Sigmoid colon (tissue), 7 donors: ENCODE results near the gene HTD2. TPM values are rescaled to one million over a fixed set of nuclear protein-coding genes. Genes with fewer than 3 reads are reported as not detected.
A peak's percentile ranks its signal among the peaks of the same experiment; 100 is the strongest.
"Not testable (repeated sequence)": the region's sequence is repeated elsewhere in the genome, so short reads cannot be mapped to it uniquely, and the experiment has no call there.

Source experiments
- DNase-seq: peaks from one replicate; pipeline ENCODE4 v3.0.0-alpha.2; 2019
- H3K27ac ChIP-seq, 4 donors: fragments of 200-600 bp; sonication (generic); one replicate each; pipeline ENCODE4 v1.5.1; 2016 to 2019; ENCODE audit warnings: mild to moderate bottlenecking in 1 of 4
- H3K27me3 ChIP-seq, 3 donors: fragments of 200-600 bp; sonication (generic); one replicate each; pipeline ENCODE4 v1.5.1; 2019; ENCODE audit warnings: mild to moderate bottlenecking in 1 of 3
- H3K36me3 ChIP-seq, 4 donors: fragments of 200-600 bp; sonication (generic); one replicate each; pipeline ENCODE4 v1.5.1; 2016 to 2019
- H3K4me1 ChIP-seq, 4 donors: fragments of 200-600 bp; sonication (generic); one replicate each; pipeline ENCODE4 v1.5.1; 2017 to 2019
- H3K4me3 ChIP-seq, 4 donors: fragments of 200-600 bp; sonication (generic); one replicate each; pipeline ENCODE4 v1.5.1; 2017 to 2019; ENCODE audit warnings: mild to moderate bottlenecking in 2 of 4, moderate library complexity in 1 of 4
- H3K9me3 ChIP-seq, 4 donors: fragments of 200-600 bp in 3 of 4; sonication (generic) in 3 of 4; one replicate each; pipeline versions ENCODE4 v1.5.1 to v1.6.1; 2013 to 2019
- EP300 ChIP-seq, 4 donors: sonication (generic); formaldehyde crosslinking; IDR thresholded peaks; one replicate each; pipeline ENCODE4 v1.6.1; 2017; ENCODE audit warnings: antibody characterized with exemption in 4 of 4
- POLR2A ChIP-seq, 2 donors: fragments of 450-650 bp; IDR thresholded peaks; one replicate each; pipeline ENCODE4 v1.6.1; 2016; ENCODE audit warnings: antibody characterized with exemption in 2 of 2, mild to moderate bottlenecking in 2 of 2, moderate library complexity in 2 of 2
- POLR2AphosphoS5 ChIP-seq, 4 donors: sonication (generic); formaldehyde crosslinking; IDR thresholded peaks; one replicate each; pipeline ENCODE4 v1.6.1; 2017; ENCODE audit warnings: antibody characterized with exemption in 4 of 4
- WGBS, 2 donors: extraction: QIAGEN DNeasy Blood & Tissue Kit; methylation state at CpG; one replicate each; pipeline ENCODE4 v1.1.7; 2013; 5-methylcytosine and 5-hydroxymethylcytosine counted together
- intact Hi-C: fragments of 100-400 bp; cut with DNase I; formaldehyde crosslinking; loops from one replicate; pipeline ENCODE4 v1.15.1; 2023
- polyA plus RNA-seq, 3 donors: library from polyadenylated mRNA; stranded (reverse); fragments of 200-250 nt; gene quantifications; one replicate each; pipeline ENCODE4 v1.2.3, GENCODE V29; 2013
- total RNA-seq, 4 donors: library from RNA; depleted of rRNA; stranded (reverse); fragments of >200 nt; gene quantifications; one replicate each; pipeline ENCODE4 v1.1.0, GENCODE V29; 2016
- TF ChIP-seq, protein P1 (sequence below), 4 experiments: fragments of 450-650 bp in 3 of 4; fragments of 200-600 bp in 1 of 4; IDR thresholded peaks; one replicate each; pipeline ENCODE4 v1.5.1; 2016 to 2019; ENCODE audit warnings: antibody characterized with exemption in 4 of 4, mild to moderate bottlenecking in 3 of 4, moderate library complexity in 2 of 4
- donor health status: healthy with polysubstance abuse.
- donor health status: Bipolar disorder and iron deficiency.
- donor health status: healthy.

HTD2 gene
- total and polyA plus RNA-seq, 7 donors, result 6.9 to 20.8 (median 11.8) TPM

DNA sequence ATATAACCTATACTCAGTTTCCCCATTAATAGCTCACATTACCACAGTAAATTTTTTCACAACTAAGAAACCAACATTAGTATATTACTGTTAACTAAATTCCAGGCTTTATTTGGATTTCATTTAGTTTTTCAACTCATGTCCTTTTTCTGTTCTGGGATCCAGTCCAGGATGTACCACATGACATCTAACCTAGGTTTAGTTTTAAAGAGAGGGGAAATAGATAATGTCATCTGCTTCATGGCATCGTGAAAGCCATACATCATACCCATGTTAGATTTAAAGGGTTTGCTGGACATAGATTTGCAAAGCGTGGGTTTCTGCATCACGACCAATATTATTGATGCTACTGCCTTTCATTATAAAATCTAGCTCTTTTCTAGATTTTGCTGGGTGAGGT, 33.4 kb upstream of the HTD2 start:
- peak overlapping the region in 1 of 4 donors; percentile 8 for H3K27ac ChIP-seq
- peaks cover 0 to 64% (median 16%) of the 10 kb centered on the region in 4 donors for H3K36me3 ChIP-seq
- TF ChIP-seq, protein P1, sequence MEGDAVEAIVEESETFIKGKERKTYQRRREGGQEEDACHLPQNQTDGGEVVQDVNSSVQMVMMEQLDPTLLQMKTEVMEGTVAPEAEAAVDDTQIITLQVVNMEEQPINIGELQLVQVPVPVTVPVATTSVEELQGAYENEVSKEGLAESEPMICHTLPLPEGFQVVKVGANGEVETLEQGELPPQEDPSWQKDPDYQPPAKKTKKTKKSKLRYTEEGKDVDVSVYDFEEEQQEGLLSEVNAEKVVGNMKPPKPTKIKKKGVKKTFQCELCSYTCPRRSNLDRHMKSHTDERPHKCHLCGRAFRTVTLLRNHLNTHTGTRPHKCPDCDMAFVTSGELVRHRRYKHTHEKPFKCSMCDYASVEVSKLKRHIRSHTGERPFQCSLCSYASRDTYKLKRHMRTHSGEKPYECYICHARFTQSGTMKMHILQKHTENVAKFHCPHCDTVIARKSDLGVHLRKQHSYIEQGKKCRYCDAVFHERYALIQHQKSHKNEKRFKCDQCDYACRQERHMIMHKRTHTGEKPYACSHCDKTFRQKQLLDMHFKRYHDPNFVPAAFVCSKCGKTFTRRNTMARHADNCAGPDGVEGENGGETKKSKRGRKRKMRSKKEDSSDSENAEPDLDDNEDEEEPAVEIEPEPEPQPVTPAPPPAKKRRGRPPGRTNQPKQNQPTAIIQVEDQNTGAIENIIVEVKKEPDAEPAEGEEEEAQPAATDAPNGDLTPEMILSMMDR (IDR thresholded peaks at IDR 0.05), result no peak
- TF ChIP-seq POLR2AphosphoS5 (IDR thresholded peaks at IDR 0.05), result no peak
- no peak for TF ChIP-seq EP300 (IDR thresholded peaks at IDR 0.05)
- no peak for TF ChIP-seq POLR2A (IDR thresholded peaks at IDR 0.05)
- no peaks in the 10 kb centered on the region for H3K27me3 ChIP-seq
- WGBS, 2 donors, result 91 to 92% methylated on average over 3 of the region's 3 CpGs
- H3K9me3 ChIP-seq, result no peaks in the 10 kb centered on the region
- no peak for DNase-seq
- no peak overlapping the region for H3K4me3 ChIP-seq
- H3K4me1 ChIP-seq, result peaks cover 0 to 8% (median 0%) of the 10 kb centered on the region in 4 donors
- intact Hi-C loops, result no loop called here

DNA sequence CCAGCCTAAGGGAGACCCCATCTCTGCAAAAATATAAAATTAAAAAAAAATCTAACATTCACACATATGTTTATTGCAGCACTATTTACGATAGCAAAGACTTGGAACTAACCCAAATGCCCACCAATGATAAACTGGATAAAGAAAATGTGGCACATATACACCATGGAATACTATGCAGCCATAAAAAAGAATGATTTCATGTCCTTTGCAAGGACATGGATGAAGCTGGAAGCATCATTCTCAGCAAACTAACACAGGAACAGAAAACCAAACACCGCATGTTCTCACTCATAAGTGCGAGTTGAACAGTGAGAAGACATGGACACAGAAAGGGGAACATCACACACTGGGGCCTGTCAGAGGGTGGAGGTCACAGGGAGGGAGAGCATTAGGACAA, 33.0 kb upstream of the HTD2 start:
- WGBS, 2 donors, result 94 to 96% methylated on average over 3 of the region's 3 CpGs
- H3K9me3 ChIP-seq, H3K4me3 ChIP-seq, H3K27me3 ChIP-seq, H3K4me1 ChIP-seq, DNase-seq, intact Hi-C loops: not testable (repeated sequence)
- peaks cover 0 to 59% (median 15%) of the 10 kb centered on the region in 4 donors for H3K36me3 ChIP-seq
- peak overlapping the region in 1 of 4 donors; percentile 8 for H3K27ac ChIP-seq

DNA sequence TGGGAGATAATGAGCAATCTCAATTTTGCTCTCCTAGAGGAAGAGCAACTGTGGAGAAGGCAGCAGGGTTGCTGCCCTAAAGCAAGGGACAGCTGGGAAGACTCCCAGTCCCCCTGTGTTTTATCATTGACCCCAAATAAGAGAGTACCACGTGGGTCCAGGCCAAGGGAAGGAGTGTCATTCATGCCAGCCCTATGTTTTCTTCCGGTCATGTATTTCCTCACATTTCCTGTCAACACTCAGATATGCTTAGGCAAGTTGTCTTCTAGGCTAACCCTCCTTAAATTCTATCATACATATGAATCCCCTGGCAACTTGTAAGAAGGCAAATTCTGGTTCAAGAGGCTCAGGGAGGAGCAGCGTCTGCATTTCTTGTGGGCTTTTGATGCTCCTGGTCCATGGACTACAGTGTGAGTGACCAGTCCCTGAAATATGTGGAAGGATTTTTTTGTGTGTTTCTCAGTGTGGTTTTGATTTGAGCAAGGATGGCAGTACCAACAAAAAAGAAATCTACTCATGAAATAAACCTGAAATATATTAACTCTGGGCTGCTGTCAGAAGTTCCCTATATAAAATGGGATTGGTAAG, 32.2 kb upstream of the HTD2 start:
- no peaks in the 10 kb centered on the region for H3K27me3 ChIP-seq
- no peak for TF ChIP-seq POLR2AphosphoS5 (IDR thresholded peaks at IDR 0.05)
- no peak for TF ChIP-seq EP300 (IDR thresholded peaks at IDR 0.05)
- TF ChIP-seq POLR2A (IDR thresholded peaks at IDR 0.05), result no peak
- no peaks in the 10 kb centered on the region for H3K9me3 ChIP-seq
- intact Hi-C loops, result no loop called here
- H3K27ac ChIP-seq, result no peak overlapping the region
- peaks cover 0 to 51% (median 11%) of the 10 kb centered on the region in 4 donors for H3K36me3 ChIP-seq
- H3K4me3 ChIP-seq, result no peak overlapping the region
- WGBS, 2 donors, result 79 to 80% methylated on average over 3 of the region's 3 CpGs
- DNase-seq, result no peak
- H3K4me1 ChIP-seq, result peaks cover 0 to 8% (median 0%) of the 10 kb centered on the region in 4 donors

DNA sequence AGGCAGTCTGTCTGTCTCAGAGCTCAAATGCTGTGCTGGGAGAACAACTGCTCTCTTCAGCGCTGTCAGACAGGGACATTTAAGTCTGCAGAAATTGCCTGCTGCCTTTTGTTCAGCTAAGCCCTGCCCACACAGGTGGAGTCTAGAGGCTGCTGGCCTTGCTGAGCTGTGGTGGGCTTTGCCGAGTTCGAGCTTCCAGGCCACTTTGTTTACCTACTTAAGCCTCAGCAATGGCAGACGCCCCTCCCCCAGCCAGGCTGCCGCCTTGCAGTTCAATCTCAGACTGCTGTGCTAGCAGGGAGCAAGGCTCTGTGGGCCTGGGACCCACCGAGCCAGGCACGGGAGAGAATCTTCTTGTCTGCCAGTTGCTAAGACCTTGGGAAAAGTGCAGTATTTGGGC, 25.3 kb upstream of the HTD2 start:
- Histone ChIP-seq H3K36me3 (peaks cover 0 to 52% (median 12%) of the 10 kb centered on the region in 4 donors), H3K9me3 (no peaks in the 10 kb centered on the region), H3K4me3 (no peak overlapping the region), H3K27ac (no peak overlapping the region), H3K27me3 (no peaks in the 10 kb centered on the region), H3K4me1 (no peaks in the 10 kb centered on the region)
- intact Hi-C loops, result no loop called here
- no peak for DNase-seq
- WGBS, 2 donors, result 89 to 91% methylated on average over 7 of the region's 7 CpGs
- no peak for TF ChIP-seq POLR2A (IDR thresholded peaks at IDR 0.05)
- TF ChIP-seq, protein P1 (IDR thresholded peaks at IDR 0.05), result no peak
- no peak for TF ChIP-seq POLR2AphosphoS5 (IDR thresholded peaks at IDR 0.05)
- no peak for TF ChIP-seq EP300 (IDR thresholded peaks at IDR 0.05)

DNA sequence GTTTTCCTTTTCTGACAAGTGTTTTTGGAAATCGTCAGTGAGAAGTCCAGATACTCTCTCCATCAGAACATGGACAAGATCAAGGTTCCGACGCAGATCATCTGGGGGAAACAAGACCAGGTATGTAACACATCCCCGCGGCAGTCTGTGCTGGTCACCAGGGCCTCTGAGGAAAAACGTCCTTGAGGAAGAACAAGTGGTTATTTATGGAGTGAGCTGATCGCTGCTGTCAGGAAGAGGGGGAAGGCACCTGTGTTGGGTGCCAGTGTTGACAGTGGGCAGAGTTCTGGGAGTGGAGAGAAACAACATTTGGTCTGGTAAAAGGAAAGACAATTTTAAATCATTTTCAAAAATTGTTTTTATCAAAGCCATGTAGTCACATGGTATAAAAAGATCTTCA, 21.0 kb upstream of the HTD2 start:
- H3K36me3 ChIP-seq, result peaks cover 4 to 73% (median 14%) of the 10 kb centered on the region in 4 donors

More for the DNA sequence above, 21.0 kb upstream of the HTD2 start:
- TF ChIP-seq POLR2A (IDR thresholded peaks at IDR 0.05) (no peak), EP300 (IDR thresholded peaks at IDR 0.05) (no peak), POLR2AphosphoS5 (IDR thresholded peaks at IDR 0.05) (no peak)
- TF ChIP-seq, protein P1 (IDR thresholded peaks at IDR 0.05), result no peak
- intact Hi-C loops, result no loop called here
- DNase-seq, result no peak
- WGBS, 2 donors, result 87 to 90% methylated on average over 7 of the region's 7 CpGs
- no peak overlapping the region for H3K4me3 ChIP-seq
- H3K27me3 ChIP-seq, result no peaks in the 10 kb centered on the region
- H3K27ac ChIP-seq, result no peak overlapping the region
- no peaks in the 10 kb centered on the region for H3K4me1 ChIP-seq
- no peaks in the 10 kb centered on the region for H3K9me3 ChIP-seq
